Neural cell (in vitro differentiated cells): ENCODE results near the gene MPHOSPH9. TPM values are rescaled to one million over a fixed set of nuclear protein-coding genes. Genes with fewer than 3 reads are reported as not detected.

ENCODE experiments used
- H2AFZ ChIP-seq: fragments of 200-600, 300-800 bp; sonication (generic), shearing (Covaris generic); 2 replicates; pipeline ENCODE4 v1.6.0; 2014; ENCODE audit warnings: low read depth, mild to moderate bottlenecking, antibody characterized with exemption, low read length, moderate library complexity
- H3F3A ChIP-seq: fragments of 200-600 bp; shearing (Covaris generic); 2 replicates; pipeline ENCODE4 v1.6.1; 2016; ENCODE audit warnings: mild to moderate bottlenecking, moderate library complexity, mixed read lengths, antibody characterized with exemption, low read length; ENCODE audit not compliant: insufficient read depth, poor library complexity, severe bottlenecking
- H3K27ac ChIP-seq: fragments of 200-600, 300-800 bp; sonication (generic), shearing (Covaris generic); 2 replicates; pipeline ENCODE4 v1.5.1; 2014; ENCODE audit warnings: mild to moderate bottlenecking, low read length, moderate library complexity
- H3K27me3 ChIP-seq: fragments of 300-800, 200-600 bp; sonication (generic), shearing (Covaris generic); 2 replicates; pipeline ENCODE4 v1.6.0; 2014; ENCODE audit warnings: mild to moderate bottlenecking, low read depth, low read length, moderate library complexity; ENCODE audit not compliant: insufficient read depth
- H3K36me3 ChIP-seq: fragments of 300-800, 200-600 bp; sonication (generic), shearing (Covaris generic); 2 replicates; pipeline ENCODE4 v1.5.1; 2014; ENCODE audit warnings: mild to moderate bottlenecking, antibody characterized with exemption, low read length, moderate library complexity; ENCODE audit not compliant: insufficient read depth
- H3K4me2 ChIP-seq: fragments of 300-800, 200-600 bp; sonication (generic), shearing (Covaris generic); 2 replicates; pipeline ENCODE4 v1.6.0; 2014; ENCODE audit warnings: mild to moderate bottlenecking, low read length
- H3K4me3 ChIP-seq: fragments of 300-800, 200-600 bp; sonication (generic), shearing (Covaris generic); 2 replicates; pipeline ENCODE4 v1.5.1; 2014; ENCODE audit warnings: mild to moderate bottlenecking, low read length, moderate library complexity
- H3K79me2 ChIP-seq: fragments of 200-600 bp; shearing (Covaris generic); replicated peaks from 2 replicates; pipeline ENCODE4 v1.6.0; 2014; ENCODE audit warnings: mild to moderate bottlenecking, low read length, moderate library complexity; ENCODE audit not compliant: insufficient read depth
- H3K9ac ChIP-seq: fragments of 300-800, 200-600 bp; sonication (generic), shearing (Covaris generic); 2 replicates; pipeline ENCODE4 v1.6.1; 2016; ENCODE audit warnings: mild to moderate bottlenecking, low read length, mixed read lengths
- H3K9me2 ChIP-seq: fragments of 200-600 bp; shearing (Covaris generic); 2 replicates; pipeline ENCODE4 v1.6.1; 2016; ENCODE audit warnings: mild to moderate bottlenecking, low read length, mixed read lengths; ENCODE audit not compliant: insufficient read depth
- H3K9me3 ChIP-seq: fragments of 200-600, 300-800 bp; sonication (generic), shearing (Covaris generic); 2 replicates; pipeline ENCODE4 v1.6.1; 2016; ENCODE audit warnings: mild to moderate bottlenecking, mixed run types, low read length, moderate library complexity, mixed read lengths
- H4K20me1 ChIP-seq: fragments of 200-600 bp; shearing (Covaris generic); 2 replicates; pipeline ENCODE4 v1.6.1; 2016; ENCODE audit warnings: mild to moderate bottlenecking, mixed run types; ENCODE audit not compliant: insufficient read depth
- EP300 ChIP-seq: fragments of 450-650 bp; conservative IDR thresholded peaks from 2 replicates; pipeline ENCODE4 v1.6.1; 2014; ENCODE audit warnings: antibody characterized with exemption, mild to moderate bottlenecking, moderate library complexity; ENCODE audit not compliant: poor library complexity, severe bottlenecking
- EZH2 ChIP-seq: fragments of 200-600, 300-800 bp; shearing (Covaris generic), sonication (generic); IDR thresholded peaks from 2 replicates; pipeline ENCODE4 v1.6.1; 2014; ENCODE audit warnings: antibody characterized with exemption, low read length, borderline replicate concordance, mild to moderate bottlenecking; ENCODE audit not compliant: insufficient read depth, poor library complexity, severe bottlenecking
- POLR2AphosphoS5 ChIP-seq: IDR thresholded peaks from 2 replicates; pipeline ENCODE4 v1.6.1; 2012
- SMC3 ChIP-seq: fragments of 450-650 bp; conservative IDR thresholded peaks from 2 replicates; pipeline ENCODE4 v1.6.1; 2014; ENCODE audit warnings: antibody characterized with exemption, mild to moderate bottlenecking, moderate library complexity; ENCODE audit not compliant: poor library complexity
- TAF1 ChIP-seq: IDR thresholded peaks from 2 replicates; pipeline ENCODE4 v1.6.1; 2012; ENCODE audit warnings: low read depth
- polyA plus RNA-seq: library from polyadenylated mRNA; depleted of rRNA; stranded (reverse); fragments of >200 nt; gene quantifications from 2 replicates; pipeline ENCODE4 v1.2.3, GENCODE V29; 2014
- TF ChIP-seq, protein P1 (sequence below): IDR thresholded peaks from 2 replicates; pipeline ENCODE4 v1.6.1; 2012; ENCODE audit warnings: borderline replicate concordance
- TF ChIP-seq, protein P2 (sequence below): fragments of 450-650 bp; IDR thresholded peaks from 2 replicates; pipeline ENCODE4 v1.5.1; 2014; ENCODE audit warnings: antibody characterized with exemption, mild to moderate bottlenecking, moderate library complexity; ENCODE audit not compliant: poor library complexity, severe bottlenecking

MPHOSPH9 gene
- polyA plus RNA-seq, 1 donor from 2014 or later, result 59.1 TPM

DNA sequence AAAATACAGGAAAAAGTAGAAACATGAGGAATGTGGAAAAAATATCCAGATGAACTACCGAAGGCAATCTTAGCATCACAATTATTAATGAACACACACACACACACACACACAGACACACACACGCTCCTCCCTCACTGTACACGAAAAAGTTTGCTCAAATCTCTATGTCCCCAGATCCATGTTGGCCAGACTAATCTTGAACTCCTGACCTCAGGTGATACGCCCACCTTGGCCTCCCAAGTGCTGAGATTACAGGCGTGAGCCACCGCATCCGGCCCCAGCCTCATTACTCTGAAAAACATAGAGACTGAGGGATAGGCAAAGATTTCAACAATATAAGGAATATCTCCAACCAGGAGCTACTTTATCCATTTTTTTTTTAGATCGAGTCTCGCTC is 99.2 kb downstream of the MPHOSPH9 start:
- Histone ChIP-seq H2AFZ (no peak overlapping the region), H3K4me2 (no peak overlapping the region), H3K27me3 (no peaks in the 10 kb centered on the region), H4K20me1 (no peaks in the 10 kb centered on the region), H3F3A (no peaks in the 10 kb centered on the region), H3K4me3 (no peak overlapping the region), H3K79me2 (no peaks in the 10 kb centered on the region), H3K9me3 (no peaks in the 10 kb centered on the region), H3K27ac (no peak overlapping the region), H3K36me3 (no peaks in the 10 kb centered on the region), H3K9ac (no peak overlapping the region), H3K9me2 (no peaks in the 10 kb centered on the region)
- no peak for TF ChIP-seq EZH2
- TF ChIP-seq EP300, result no peak
- TF ChIP-seq, protein P1, sequence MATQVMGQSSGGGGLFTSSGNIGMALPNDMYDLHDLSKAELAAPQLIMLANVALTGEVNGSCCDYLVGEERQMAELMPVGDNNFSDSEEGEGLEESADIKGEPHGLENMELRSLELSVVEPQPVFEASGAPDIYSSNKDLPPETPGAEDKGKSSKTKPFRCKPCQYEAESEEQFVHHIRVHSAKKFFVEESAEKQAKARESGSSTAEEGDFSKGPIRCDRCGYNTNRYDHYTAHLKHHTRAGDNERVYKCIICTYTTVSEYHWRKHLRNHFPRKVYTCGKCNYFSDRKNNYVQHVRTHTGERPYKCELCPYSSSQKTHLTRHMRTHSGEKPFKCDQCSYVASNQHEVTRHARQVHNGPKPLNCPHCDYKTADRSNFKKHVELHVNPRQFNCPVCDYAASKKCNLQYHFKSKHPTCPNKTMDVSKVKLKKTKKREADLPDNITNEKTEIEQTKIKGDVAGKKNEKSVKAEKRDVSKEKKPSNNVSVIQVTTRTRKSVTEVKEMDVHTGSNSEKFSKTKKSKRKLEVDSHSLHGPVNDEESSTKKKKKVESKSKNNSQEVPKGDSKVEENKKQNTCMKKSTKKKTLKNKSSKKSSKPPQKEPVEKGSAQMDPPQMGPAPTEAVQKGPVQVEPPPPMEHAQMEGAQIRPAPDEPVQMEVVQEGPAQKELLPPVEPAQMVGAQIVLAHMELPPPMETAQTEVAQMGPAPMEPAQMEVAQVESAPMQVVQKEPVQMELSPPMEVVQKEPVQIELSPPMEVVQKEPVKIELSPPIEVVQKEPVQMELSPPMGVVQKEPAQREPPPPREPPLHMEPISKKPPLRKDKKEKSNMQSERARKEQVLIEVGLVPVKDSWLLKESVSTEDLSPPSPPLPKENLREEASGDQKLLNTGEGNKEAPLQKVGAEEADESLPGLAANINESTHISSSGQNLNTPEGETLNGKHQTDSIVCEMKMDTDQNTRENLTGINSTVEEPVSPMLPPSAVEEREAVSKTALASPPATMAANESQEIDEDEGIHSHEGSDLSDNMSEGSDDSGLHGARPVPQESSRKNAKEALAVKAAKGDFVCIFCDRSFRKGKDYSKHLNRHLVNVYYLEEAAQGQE, result no peak
- no peak for TF ChIP-seq POLR2AphosphoS5
- no peak for TF ChIP-seq TAF1
- no peak for TF ChIP-seq SMC3
- TF ChIP-seq, protein P2, sequence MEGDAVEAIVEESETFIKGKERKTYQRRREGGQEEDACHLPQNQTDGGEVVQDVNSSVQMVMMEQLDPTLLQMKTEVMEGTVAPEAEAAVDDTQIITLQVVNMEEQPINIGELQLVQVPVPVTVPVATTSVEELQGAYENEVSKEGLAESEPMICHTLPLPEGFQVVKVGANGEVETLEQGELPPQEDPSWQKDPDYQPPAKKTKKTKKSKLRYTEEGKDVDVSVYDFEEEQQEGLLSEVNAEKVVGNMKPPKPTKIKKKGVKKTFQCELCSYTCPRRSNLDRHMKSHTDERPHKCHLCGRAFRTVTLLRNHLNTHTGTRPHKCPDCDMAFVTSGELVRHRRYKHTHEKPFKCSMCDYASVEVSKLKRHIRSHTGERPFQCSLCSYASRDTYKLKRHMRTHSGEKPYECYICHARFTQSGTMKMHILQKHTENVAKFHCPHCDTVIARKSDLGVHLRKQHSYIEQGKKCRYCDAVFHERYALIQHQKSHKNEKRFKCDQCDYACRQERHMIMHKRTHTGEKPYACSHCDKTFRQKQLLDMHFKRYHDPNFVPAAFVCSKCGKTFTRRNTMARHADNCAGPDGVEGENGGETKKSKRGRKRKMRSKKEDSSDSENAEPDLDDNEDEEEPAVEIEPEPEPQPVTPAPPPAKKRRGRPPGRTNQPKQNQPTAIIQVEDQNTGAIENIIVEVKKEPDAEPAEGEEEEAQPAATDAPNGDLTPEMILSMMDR, result no peak

DNA sequence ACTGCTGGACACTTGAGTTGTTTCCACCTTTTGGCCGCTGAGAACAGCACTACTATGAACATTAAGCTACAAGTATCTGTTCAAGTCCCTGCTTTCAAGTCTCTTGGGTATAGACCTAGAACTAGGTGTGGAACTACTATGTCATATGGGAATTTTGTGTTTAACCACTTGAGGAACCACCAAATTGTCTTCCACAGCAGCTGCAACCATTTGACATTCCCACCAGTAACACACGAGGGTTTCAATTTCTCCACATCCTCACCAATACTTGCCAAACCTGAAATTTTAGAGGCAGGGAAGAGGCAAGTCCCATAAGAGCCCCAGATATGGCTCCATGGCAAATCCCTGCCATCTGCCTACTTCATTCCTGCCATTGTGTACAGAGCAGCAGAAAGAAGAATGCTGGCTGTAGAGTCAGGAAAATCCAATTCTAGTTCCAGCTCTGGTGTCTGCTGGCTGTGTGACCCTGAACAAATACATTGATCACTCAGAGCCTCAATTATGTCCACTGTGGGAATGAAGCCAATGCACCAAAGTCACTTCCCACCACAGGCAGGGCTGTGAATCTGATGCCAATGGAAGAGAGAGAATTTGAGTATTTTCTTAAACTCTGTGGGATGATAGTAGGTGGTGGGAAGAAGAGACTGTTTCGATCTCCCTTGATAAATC is 99.9 kb downstream of the MPHOSPH9 start:
- no peaks in the 10 kb centered on the region for H3K9me3 ChIP-seq
- no peak overlapping the region for H3K27ac ChIP-seq
- TF ChIP-seq EP300 (no peak), POLR2AphosphoS5 (no peak), SMC3 (no peak), TAF1 (no peak)
- H3K4me2 ChIP-seq, result no peak overlapping the region
- no peaks in the 10 kb centered on the region for H3K36me3 ChIP-seq
- H2AFZ ChIP-seq, result no peak overlapping the region
- H3K79me2 ChIP-seq, result no peaks in the 10 kb centered on the region
- H4K20me1 ChIP-seq, result no peaks in the 10 kb centered on the region
- H3F3A ChIP-seq, result no peaks in the 10 kb centered on the region
- no peaks in the 10 kb centered on the region for H3K27me3 ChIP-seq
- H3K4me3 ChIP-seq, result no peak overlapping the region
- H3K9me2 ChIP-seq, result no peaks in the 10 kb centered on the region
- no peak overlapping the region for H3K9ac ChIP-seq
